Psoas muscle (tissue), 8 donors: ENCODE measurements around the gene CLDN18. TPM values are rescaled to one million over a fixed set of nuclear protein-coding genes. Genes with fewer than 3 reads are reported as not detected.

Experiments used
- ATAC-seq, 4 donors: fragments of 200-7000 bp; cut with Tn5 transposase; one replicate each; pipeline ENCODE4 v1.9.1; 2020; ENCODE audit warnings: moderate library complexity in 3 of 4, mild to moderate bottlenecking in 2 of 4
- DNase-seq, 2 donors: peaks; one replicate each; pipeline ENCODE4 v3.0.0-alpha.2; 2020
- H3K27ac ChIP-seq: fragments of 200-600 bp; one replicate; pipeline ENCODE4 v1.8.0; 2022
- H3K27me3 ChIP-seq, 3 donors: fragments of 200-600 bp in 1 of 3; one replicate each; pipeline versions ENCODE4 v1.6.1 to v1.8.0; 2013 to 2022; ENCODE audit warnings: low read length in 2 of 3, mild to moderate bottlenecking in 2 of 3, moderate library complexity in 1 of 3; ENCODE audit not compliant: insufficient read depth in 3 of 3
- H3K36me3 ChIP-seq, 2 donors: fragments of 200-600 bp in 1 of 2; one replicate each; pipeline versions ENCODE4 v1.6.1 to v1.8.0; 2013 to 2022; ENCODE audit warnings: low read depth in 1 of 2, mild to moderate bottlenecking in 1 of 2, moderate library complexity in 1 of 2; ENCODE audit not compliant: insufficient read depth in 1 of 2
- H3K4me1 ChIP-seq: fragments of 200-600 bp; one replicate; pipeline ENCODE4 v1.8.0; 2022
- H3K4me3 ChIP-seq: fragments of 200-600 bp; one replicate; pipeline ENCODE4 v1.8.0; 2022; ENCODE audit warnings: mild to moderate bottlenecking
- H3K9me3 ChIP-seq: fragments of 200-600 bp; one replicate; pipeline ENCODE4 v1.8.0; 2022
- CTCF ChIP-seq: fragments of 200-600 bp; IDR thresholded peaks from one replicate; pipeline ENCODE4 v1.8.0; 2022; ENCODE audit warnings: antibody characterized with exemption
- WGBS, 3 donors: extraction: QIAGEN DNeasy Blood & Tissue Kit; methylation state at CpG; one replicate each; pipeline versions ENCODE4 v1.1.6 to v1.1.7; 2013; 5-methylcytosine and 5-hydroxymethylcytosine counted together
- intact Hi-C, 2 donors: fragments of 100-400 bp; cut with DNase I; formaldehyde crosslinking; loops; one replicate each; pipeline versions ENCODE4 v1.11.0 to v1.14.2; 2022
- polyA plus RNA-seq, 3 donors: library from polyadenylated mRNA; stranded (reverse); fragments of 200-250 nt; gene quantifications; one replicate each; pipeline ENCODE4 v1.2.3, GENCODE V29; 2013
- total RNA-seq, 4 donors: library from RNA; stranded (reverse); fragmentation: NEBNext Ultra II Directional in 2 of 4; extraction: Animal tissue kit (Norgen Biotek cat#: 25700) in 2 of 4; gene quantifications; one replicate each; pipeline versions ENCODE4 v1.2.1 to v1.2.4, GENCODE V29; 2021 to 2023
- donor health status: healthy with polysubstance abuse.
- donor health status: DM: no; HTN: no; CAD: no; lungs with moderate emphysema.
- donor health status: Bipolar disorder and iron deficiency.
- donor health status: healthy.
- donor health status: DM: yes; HTN: yes; CAD: no.
- donor health status: DM: no; HTN: no; CAD: no.
- donor health status: DM: no; HTN: no; CAD: no.
- donor health status: DM: yes; HTN: yes; CAD: no.

The CLDN18 gene
- total and polyA plus RNA-seq, 7 donors, result 0.03 TPM; not detected in 6

DNA sequence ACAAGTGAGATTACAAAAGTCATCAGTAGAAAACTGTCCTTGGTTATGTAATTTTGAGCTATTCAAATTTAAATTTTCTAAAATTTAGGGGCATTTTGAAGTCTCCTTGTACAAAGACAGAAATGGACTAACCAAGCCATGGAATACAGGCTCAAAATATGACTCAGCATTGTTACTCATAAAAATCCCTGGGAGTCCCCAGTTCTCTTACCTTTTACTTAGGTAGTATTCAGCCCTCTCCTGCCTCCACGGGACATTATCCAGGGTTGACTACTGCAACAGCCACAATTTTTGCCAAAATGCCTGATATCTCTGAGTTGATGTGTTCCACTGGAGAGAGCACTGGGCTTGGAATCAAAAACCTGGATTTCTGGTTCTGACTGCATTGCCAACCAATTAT is 25.0 kb downstream of the CLDN18 start:
- WGBS, 3 donors, result 91 to 100% (median 95%) methylated on average over 1 of the region's 1 CpG
- DNase-seq, result no peak

GRCh38 chr3:138036572-138036971 is 26.6 kb downstream of the CLDN18 start:
- Histone ChIP-seq H3K36me3 (no peaks in the 10 kb centered on the region), H3K27ac (no peak overlapping the region), H3K9me3 (no peaks in the 10 kb centered on the region), H3K4me3 (no peak overlapping the region), H3K27me3 (no peaks in the 10 kb centered on the region), H3K4me1 (no peaks in the 10 kb centered on the region)
- TF ChIP-seq CTCF, result no peak
- no peak for ATAC-seq
- intact Hi-C loops, result no loop called here
- WGBS, 3 donors, result 65 to 92% (median 79%) methylated on average over 3 of the region's 3 CpGs
- DNase-seq, result no peak

More for the DNA sequence above, 25.0 kb downstream of the CLDN18 start:
- Histone ChIP-seq H3K36me3 (no peaks in the 10 kb centered on the region), H3K9me3 (no peaks in the 10 kb centered on the region), H3K4me1 (no peaks in the 10 kb centered on the region), H3K4me3 (no peak overlapping the region), H3K27me3 (no peaks in the 10 kb centered on the region), H3K27ac (no peak overlapping the region)
- intact Hi-C loops, result no loop called here
- no peak for ATAC-seq
- TF ChIP-seq CTCF, result no peak

- 85 to 100% (median 97%) methylated on average over 4 of the region's 4 CpGs for WGBS, 3 donors
- Histone ChIP-seq H3K27ac (no peak overlapping the region), H3K27me3 (no peaks in the 10 kb centered on the region), H3K4me3 (no peak overlapping the region), H3K36me3 (no peaks in the 10 kb centered on the region), H3K4me1 (no peaks in the 10 kb centered on the region), H3K9me3 (no peaks in the 10 kb centered on the region)
- ATAC-seq (no peak), DNase-seq (no peak)
- intact Hi-C loops, result no loop called here
- TF ChIP-seq CTCF, result no peak
These were observed 28.9 kb downstream of the CLDN18 start for GRCh38 chr3:138038725-138039462.

GRCh38 chr3:138042043-138042442 is 32.1 kb downstream of the CLDN18 start:
- no peaks in the 10 kb centered on the region for H3K36me3 ChIP-seq
- H3K4me1 ChIP-seq, result no peaks in the 10 kb centered on the region
- ATAC-seq (no peak), DNase-seq (no peak)
- no peaks in the 10 kb centered on the region for H3K9me3 ChIP-seq
- H3K27ac ChIP-seq, result no peak overlapping the region
- no peak for TF ChIP-seq CTCF
- 77 to 78% (median 78%) methylated on average over 2 of the region's 2 CpGs for WGBS, 3 donors
- intact Hi-C loops, result no loop called here
- no peak overlapping the region for H3K4me3 ChIP-seq
- no peaks in the 10 kb centered on the region for H3K27me3 ChIP-seq
